ENCODE results near the gene DIAPH3. TPM values are rescaled to one million over a fixed set of nuclear protein-coding genes. Genes with fewer than 3 reads are reported as not detected.

Gene DIAPH3
- total RNA-seq, 4 donors from 2014 or later: 0.27 to 3.9 (median 2.1) TPM

DNA sequence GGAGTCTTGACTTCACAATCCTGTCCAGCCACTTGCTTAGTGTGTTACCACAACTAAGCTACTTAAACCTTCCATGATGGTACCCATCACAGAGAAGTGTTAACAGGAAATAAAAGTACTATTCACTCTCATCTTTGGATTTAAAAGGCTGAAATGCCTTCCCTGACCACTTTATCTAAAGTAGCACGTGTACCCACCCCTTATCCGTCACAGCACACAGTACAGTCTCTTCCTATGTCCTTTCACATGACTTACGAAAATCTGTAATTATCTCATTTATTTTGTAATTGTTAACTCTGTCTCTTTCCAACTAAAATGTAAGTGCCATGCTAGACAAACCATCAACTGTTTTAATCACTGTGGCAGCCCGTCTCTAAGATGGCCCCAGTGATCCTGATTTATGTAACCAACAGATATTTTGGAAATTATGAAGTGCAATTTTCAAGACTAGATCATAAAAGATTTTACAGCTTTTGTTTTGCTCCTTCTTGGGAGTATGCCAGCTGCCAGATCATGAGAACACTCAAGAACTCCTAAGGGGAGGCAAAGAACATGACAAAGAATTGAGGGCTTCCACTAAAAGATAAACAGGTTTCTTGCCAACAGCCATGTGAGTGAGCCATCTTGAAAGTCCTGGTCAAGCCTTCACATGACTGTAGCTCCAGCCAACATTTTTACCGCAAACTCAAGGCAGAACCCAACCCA is 44.9 kb downstream of the DIAPH3 start:
- no peak overlapping the region for H3K4me3 ChIP-seq (ENCODE audit: low read depth, poor library complexity, severe bottlenecking)
- TF ChIP-seq, protein P1, sequence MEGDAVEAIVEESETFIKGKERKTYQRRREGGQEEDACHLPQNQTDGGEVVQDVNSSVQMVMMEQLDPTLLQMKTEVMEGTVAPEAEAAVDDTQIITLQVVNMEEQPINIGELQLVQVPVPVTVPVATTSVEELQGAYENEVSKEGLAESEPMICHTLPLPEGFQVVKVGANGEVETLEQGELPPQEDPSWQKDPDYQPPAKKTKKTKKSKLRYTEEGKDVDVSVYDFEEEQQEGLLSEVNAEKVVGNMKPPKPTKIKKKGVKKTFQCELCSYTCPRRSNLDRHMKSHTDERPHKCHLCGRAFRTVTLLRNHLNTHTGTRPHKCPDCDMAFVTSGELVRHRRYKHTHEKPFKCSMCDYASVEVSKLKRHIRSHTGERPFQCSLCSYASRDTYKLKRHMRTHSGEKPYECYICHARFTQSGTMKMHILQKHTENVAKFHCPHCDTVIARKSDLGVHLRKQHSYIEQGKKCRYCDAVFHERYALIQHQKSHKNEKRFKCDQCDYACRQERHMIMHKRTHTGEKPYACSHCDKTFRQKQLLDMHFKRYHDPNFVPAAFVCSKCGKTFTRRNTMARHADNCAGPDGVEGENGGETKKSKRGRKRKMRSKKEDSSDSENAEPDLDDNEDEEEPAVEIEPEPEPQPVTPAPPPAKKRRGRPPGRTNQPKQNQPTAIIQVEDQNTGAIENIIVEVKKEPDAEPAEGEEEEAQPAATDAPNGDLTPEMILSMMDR (IDR thresholded peaks at IDR 0.05): no peak
- no peak for TF ChIP-seq POLR2A (IDR thresholded peaks at IDR 0.05)
- intact Hi-C loops (cut with DNase I; ENCODE audit: low total_unique reads): no loop called here
- 88% methylated on average over 5 of the region's 5 CpGs for WGBS, 2 donors
- no peak for DNase-seq (ENCODE audit: low spot score in 2 of 2)

- intact Hi-C loops (cut with DNase I; ENCODE audit: low total_unique reads): no loop called here
- WGBS, 2 donors: 96 to 97% methylated on average over 1 of the region's 1 CpG
- H3K4me3 ChIP-seq (ENCODE audit: low read depth, poor library complexity, severe bottlenecking): no peak overlapping the region
- no peak for DNase-seq (ENCODE audit: low spot score in 2 of 2)
- TF ChIP-seq POLR2A (IDR thresholded peaks at IDR 0.05): no peak
- TF ChIP-seq, protein P1 (IDR thresholded peaks at IDR 0.05): no peak
Measured at GRCh38 chr13:60114499-60115028, 49.2 kb downstream of the DIAPH3 start.

DNA sequence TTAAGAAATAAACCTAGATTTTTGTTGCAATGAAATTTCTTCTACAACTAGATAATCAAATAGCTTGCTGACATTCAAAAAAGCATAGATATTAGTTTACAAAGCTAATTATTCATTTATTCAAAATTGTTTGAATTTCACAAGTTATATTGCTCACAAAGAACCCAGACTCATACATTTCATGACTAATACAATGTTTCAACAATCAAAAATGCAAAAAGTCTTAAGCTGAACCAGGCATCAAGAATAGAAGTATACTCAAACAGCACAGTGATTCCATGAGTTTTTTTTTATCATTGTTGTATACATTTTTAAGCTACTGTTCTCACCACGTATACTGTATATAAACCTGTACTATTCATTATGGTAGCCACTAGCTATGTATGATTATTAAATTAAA is 51.0 kb downstream of the DIAPH3 start:
- TF ChIP-seq, protein P1 (IDR thresholded peaks at IDR 0.05): no peak
- no peak for TF ChIP-seq POLR2A (IDR thresholded peaks at IDR 0.05)
- intact Hi-C loops (cut with DNase I; ENCODE audit: low total_unique reads): no loop called here
- 96 to 98% methylated on average over 1 of the region's 1 CpG for WGBS, 2 donors
- no peak overlapping the region for H3K4me3 ChIP-seq (ENCODE audit: low read depth, poor library complexity, severe bottlenecking)
- no peak for DNase-seq (ENCODE audit: low spot score in 2 of 2)

- H3K4me3 ChIP-seq (ENCODE audit: low read depth, poor library complexity, severe bottlenecking): no peak overlapping the region
- WGBS, 2 donors: 95 to 96% methylated on average over 3 of the region's 3 CpGs
- no peak for TF ChIP-seq POLR2A (IDR thresholded peaks at IDR 0.05)
- DNase-seq (ENCODE audit: low spot score in 2 of 2): no peak
- intact Hi-C loops (cut with DNase I; ENCODE audit: low total_unique reads): no loop called here
Measured at GRCh38 chr13:60111691-60112090, 52.0 kb downstream of the DIAPH3 start.

GRCh38 chr13:60109285-60109684 is 54.4 kb downstream of the DIAPH3 start:
- intact Hi-C loops (cut with DNase I; ENCODE audit: low total_unique reads): no loop called here
- no peak for DNase-seq (ENCODE audit: low spot score in 2 of 2)
- 93 to 97% methylated on average over 3 of the region's 3 CpGs for WGBS, 2 donors
- TF ChIP-seq, protein P1 (IDR thresholded peaks at IDR 0.05): no peak
- no peak for TF ChIP-seq POLR2A (IDR thresholded peaks at IDR 0.05)
- H3K4me3 ChIP-seq (ENCODE audit: low read depth, poor library complexity, severe bottlenecking): no peak overlapping the region

- WGBS, 2 donors: 95 to 98% methylated on average over 2 of the region's 2 CpGs
- intact Hi-C loops (cut with DNase I; ENCODE audit: low total_unique reads): no loop called here
- TF ChIP-seq, protein P1 (IDR thresholded peaks at IDR 0.05): no peak
- no peak for TF ChIP-seq POLR2A (IDR thresholded peaks at IDR 0.05)
Measured at GRCh38 chr13:60108589-60108988, 55.1 kb downstream of the DIAPH3 start.

More at GRCh38 chr13:60108589-60108988, 55.1 kb downstream of the DIAPH3 start:
- H3K4me3 ChIP-seq (ENCODE audit: low read depth, poor library complexity, severe bottlenecking): no peak overlapping the region
- no peak for DNase-seq (ENCODE audit: low spot score in 2 of 2)

All from lower leg skin (tissue), 4 donors.